ENCODE results near the gene USP30.

The USP30 gene

GRCh38 chr12:109126784-109127183, 74.4 kb downstream of the USP30 start:
- H3K4me2 ChIP-seq, result no peak overlapping the region
- no peak overlapping the region for H3K9ac ChIP-seq
- H2AFZ ChIP-seq (ENCODE audit: low read depth), result no peak overlapping the region
- TF ChIP-seq, protein P1, sequence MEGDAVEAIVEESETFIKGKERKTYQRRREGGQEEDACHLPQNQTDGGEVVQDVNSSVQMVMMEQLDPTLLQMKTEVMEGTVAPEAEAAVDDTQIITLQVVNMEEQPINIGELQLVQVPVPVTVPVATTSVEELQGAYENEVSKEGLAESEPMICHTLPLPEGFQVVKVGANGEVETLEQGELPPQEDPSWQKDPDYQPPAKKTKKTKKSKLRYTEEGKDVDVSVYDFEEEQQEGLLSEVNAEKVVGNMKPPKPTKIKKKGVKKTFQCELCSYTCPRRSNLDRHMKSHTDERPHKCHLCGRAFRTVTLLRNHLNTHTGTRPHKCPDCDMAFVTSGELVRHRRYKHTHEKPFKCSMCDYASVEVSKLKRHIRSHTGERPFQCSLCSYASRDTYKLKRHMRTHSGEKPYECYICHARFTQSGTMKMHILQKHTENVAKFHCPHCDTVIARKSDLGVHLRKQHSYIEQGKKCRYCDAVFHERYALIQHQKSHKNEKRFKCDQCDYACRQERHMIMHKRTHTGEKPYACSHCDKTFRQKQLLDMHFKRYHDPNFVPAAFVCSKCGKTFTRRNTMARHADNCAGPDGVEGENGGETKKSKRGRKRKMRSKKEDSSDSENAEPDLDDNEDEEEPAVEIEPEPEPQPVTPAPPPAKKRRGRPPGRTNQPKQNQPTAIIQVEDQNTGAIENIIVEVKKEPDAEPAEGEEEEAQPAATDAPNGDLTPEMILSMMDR (conservative IDR thresholded peaks at IDR 0.05; ENCODE audit: low read depth, low read length), result no peak
- no peaks in the 10 kb centered on the region for H3K79me2 ChIP-seq (ENCODE audit: insufficient read depth, low read depth)
- H3K27me3 ChIP-seq (ENCODE audit: insufficient read depth, low read depth), result no peaks in the 10 kb centered on the region
- H3K27ac ChIP-seq, result no peak overlapping the region
- H4K20me1 ChIP-seq (ENCODE audit: insufficient read depth), result no peaks in the 10 kb centered on the region
- no peaks in the 10 kb centered on the region for H3K4me1 ChIP-seq (ENCODE audit: low read depth, poor library complexity, severe bottlenecking)
- no peak overlapping the region for H3K4me3 ChIP-seq (IDR thresholded peaks at IDR 0.05; ENCODE audit: insufficient read depth, low read depth, low read length)
- no peaks in the 10 kb centered on the region for H3K36me3 ChIP-seq (ENCODE audit: insufficient read depth)

DNA sequence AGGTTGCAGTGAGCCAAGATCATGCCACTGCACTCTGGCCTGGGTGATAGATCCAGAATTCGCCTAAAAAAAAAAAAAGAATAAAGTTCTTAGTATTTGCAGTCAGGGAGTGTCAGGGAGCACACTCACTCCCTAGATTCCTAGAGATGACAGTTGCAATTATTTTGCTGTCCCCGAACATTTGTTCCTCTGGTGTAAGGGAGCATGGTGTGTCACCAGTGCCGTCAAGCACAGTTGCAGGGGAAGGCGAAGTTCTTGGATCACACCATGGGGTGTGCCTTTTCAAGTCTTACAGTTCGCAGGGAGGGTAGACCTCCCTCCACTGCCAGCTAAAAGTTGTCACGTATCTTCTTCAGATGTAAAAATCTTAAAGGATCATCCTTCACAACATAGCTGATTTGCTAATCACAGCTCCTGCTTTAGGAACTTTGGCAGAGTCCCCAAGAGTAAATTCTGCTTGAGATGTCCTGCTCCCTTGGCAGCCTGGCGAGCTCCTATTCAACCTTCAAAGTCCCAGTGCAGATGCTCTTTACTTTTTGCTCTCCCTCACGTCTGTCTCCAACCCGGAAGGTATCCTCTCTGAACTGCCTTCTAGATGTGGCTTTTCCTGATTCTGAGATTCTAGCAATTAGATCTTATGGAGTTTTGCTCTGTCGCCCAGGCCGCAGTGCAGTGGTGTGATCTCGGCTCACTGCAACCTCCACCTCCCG, 75.3 kb downstream of the USP30 start:
- H3K4me1 ChIP-seq (ENCODE audit: low read depth, poor library complexity, severe bottlenecking), result no peaks in the 10 kb centered on the region
- H3K9ac ChIP-seq, result no peak overlapping the region
- H3K27me3 ChIP-seq (ENCODE audit: insufficient read depth, low read depth), result no peaks in the 10 kb centered on the region
- no peak overlapping the region for H3K4me3 ChIP-seq (IDR thresholded peaks at IDR 0.05; ENCODE audit: insufficient read depth, low read depth, low read length)
- no peaks in the 10 kb centered on the region for H4K20me1 ChIP-seq (ENCODE audit: insufficient read depth)
- TF ChIP-seq, protein P1 (conservative IDR thresholded peaks at IDR 0.05; ENCODE audit: low read depth, low read length), result no peak
- no peak overlapping the region for H3K4me2 ChIP-seq
- H3K36me3 ChIP-seq (ENCODE audit: insufficient read depth), result no peaks in the 10 kb centered on the region
- H3K79me2 ChIP-seq (ENCODE audit: insufficient read depth, low read depth), result no peaks in the 10 kb centered on the region
- H3K27ac ChIP-seq, result no peak overlapping the region
- H2AFZ ChIP-seq (ENCODE audit: low read depth), result no peak overlapping the region

DNA sequence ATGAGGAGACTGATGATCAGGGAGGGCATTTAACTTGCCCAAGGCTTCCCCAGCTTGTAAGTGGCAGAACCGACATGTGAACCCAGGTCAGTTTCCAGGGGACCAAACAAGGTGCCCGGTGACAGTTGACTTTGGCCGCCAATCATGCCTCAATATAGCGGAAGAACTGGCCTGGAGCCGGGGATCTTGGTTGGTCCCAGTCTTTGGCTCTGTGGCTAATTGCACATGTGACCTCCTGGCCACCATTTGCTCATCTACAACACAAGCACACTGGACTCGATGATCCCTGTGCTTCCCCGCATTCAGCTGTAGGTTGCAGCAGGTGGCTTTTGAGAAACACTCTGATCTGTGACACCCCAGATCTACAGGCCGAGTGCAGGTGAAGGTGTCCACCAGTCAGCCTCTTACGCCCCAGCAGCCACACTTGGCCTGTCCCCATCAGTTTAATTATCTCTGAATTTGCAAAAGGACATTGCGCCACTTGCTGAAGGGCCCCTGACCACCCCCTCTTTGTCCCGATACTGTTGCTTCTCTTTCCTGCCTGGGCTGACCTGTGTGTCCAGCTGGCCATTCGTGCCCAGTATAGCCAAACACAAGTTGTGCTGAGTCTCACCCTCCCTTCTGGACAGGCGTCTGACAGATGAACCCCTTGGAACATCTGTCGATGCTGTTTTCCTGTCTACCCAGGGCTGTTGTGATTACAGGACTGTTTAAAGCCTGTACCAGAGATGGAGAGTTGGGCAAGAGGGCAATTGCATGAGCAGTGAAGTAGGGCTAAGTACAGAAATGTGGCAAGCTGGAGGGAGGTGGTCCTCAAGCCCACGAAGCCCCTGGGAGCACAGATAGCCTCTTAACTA, 78.1 kb downstream of the USP30 start:
- H3K4me2 ChIP-seq, result no peak overlapping the region
- H3K4me3 ChIP-seq (IDR thresholded peaks at IDR 0.05; ENCODE audit: insufficient read depth, low read depth, low read length), result no peak overlapping the region
- TF ChIP-seq, protein P1 (conservative IDR thresholded peaks at IDR 0.05; ENCODE audit: low read depth, low read length), result no peak
- no peak overlapping the region for H2AFZ ChIP-seq (ENCODE audit: low read depth)
- no peaks in the 10 kb centered on the region for H3K36me3 ChIP-seq (ENCODE audit: insufficient read depth)
- H3K4me1 ChIP-seq (ENCODE audit: low read depth, poor library complexity, severe bottlenecking), result no peaks in the 10 kb centered on the region
- no peak overlapping the region for H3K9ac ChIP-seq
- H3K27ac ChIP-seq, result no peak overlapping the region
- H4K20me1 ChIP-seq (ENCODE audit: insufficient read depth), result no peaks in the 10 kb centered on the region
- no peaks in the 10 kb centered on the region for H3K79me2 ChIP-seq (ENCODE audit: insufficient read depth, low read depth)
- H3K27me3 ChIP-seq (ENCODE audit: insufficient read depth, low read depth), result no peaks in the 10 kb centered on the region

DNA sequence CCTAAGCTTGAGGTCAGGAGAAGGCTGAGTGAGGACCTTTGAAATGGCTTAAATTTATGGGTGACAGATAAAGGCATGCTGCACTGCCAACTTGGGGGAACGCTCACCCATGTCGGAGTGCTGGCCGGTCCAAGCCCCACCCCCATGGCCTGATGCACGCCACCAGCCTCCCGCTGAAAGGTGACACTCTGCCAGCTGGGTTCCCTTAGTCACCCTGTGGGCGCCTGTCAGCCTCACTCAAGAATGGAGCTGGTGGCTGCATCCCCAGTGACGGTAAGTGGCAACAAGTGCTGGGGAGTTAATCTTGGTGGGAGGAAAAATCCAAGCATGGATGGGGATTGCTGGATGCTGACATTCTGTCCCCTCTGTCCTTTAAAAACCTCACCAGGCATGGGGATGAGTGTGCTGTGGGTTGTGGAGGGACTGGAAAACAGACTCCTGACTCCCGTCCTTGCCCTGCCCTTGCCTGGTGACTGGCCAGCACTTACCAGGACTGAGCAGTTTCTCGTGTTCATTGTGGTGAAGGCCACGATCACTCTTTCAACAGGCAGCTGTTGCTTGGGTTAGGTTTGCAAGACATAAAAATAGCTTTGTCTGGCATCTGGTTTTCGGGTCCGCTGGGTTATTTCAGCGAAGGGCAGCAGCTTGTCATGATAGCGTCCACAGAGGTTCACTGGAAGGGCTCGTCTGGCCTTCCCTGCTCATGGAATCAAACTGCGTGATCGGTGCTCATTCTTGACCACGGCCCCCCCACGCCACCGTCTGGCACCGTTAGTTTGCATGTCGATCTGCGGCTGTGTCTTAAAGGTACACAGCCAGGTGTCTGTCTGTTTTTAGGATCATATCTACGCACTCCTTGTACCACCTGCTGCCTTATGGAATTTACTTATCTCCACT, 79.0 kb downstream of the USP30 start:
- no peak overlapping the region for H3K9ac ChIP-seq
- H2AFZ ChIP-seq (ENCODE audit: low read depth), result no peak overlapping the region
- H3K79me2 ChIP-seq (ENCODE audit: insufficient read depth, low read depth), result no peaks in the 10 kb centered on the region
- no peaks in the 10 kb centered on the region for H4K20me1 ChIP-seq (ENCODE audit: insufficient read depth)
- no peaks in the 10 kb centered on the region for H3K27me3 ChIP-seq (ENCODE audit: insufficient read depth, low read depth)
- no peaks in the 10 kb centered on the region for H3K36me3 ChIP-seq (ENCODE audit: insufficient read depth)
- TF ChIP-seq, protein P1 (conservative IDR thresholded peaks at IDR 0.05; ENCODE audit: low read depth, low read length), result no peak
- no peak overlapping the region for H3K4me3 ChIP-seq (IDR thresholded peaks at IDR 0.05; ENCODE audit: insufficient read depth, low read depth, low read length)
- H3K4me1 ChIP-seq (ENCODE audit: low read depth, poor library complexity, severe bottlenecking), result no peaks in the 10 kb centered on the region
- H3K27ac ChIP-seq, result no peak overlapping the region
- no peak overlapping the region for H3K4me2 ChIP-seq

Measured in KMS-11 (cell line).